A673 (cell line): ENCODE measurements around the gene PRKAG2.

Experiments used
- CTCF ChIP-seq: fragments of 300-800, 200-600 bp; sonication (generic); conservative IDR thresholded peaks from 2 replicates; pipeline ENCODE4 v1.5.1; 2017; ENCODE audit warnings: low read depth, mild to moderate bottlenecking, antibody characterized with exemption, low read length, moderate library complexity, mixed read lengths
- EZH2 ChIP-seq: fragments of 200-600 bp; sonication (generic); IDR thresholded peaks from 2 replicates; pipeline ENCODE4 v1.6.1; 2017; ENCODE audit warnings: borderline replicate concordance, low read depth, mild to moderate bottlenecking, mixed read lengths, antibody characterized with exemption, low read length; ENCODE audit not compliant: poor library complexity, severe bottlenecking

GRCh38 chr7:151847136-151847535, 29.8 kb downstream of the PRKAG2 start:
- no peak for TF ChIP-seq CTCF
- no peak for TF ChIP-seq EZH2
